Lower leg skin (tissue), 4 donors: ENCODE measurements around the gene RTL10. TPM values are rescaled to one million over a fixed set of nuclear protein-coding genes. Genes with fewer than 3 reads are reported as not detected.

ENCODE experiments used
- DNase-seq, 2 donors: peaks; one replicate each; pipeline ENCODE4 v3.0.0-alpha.2; 2019; ENCODE audit warnings: low spot score in 2 of 2
- H3K4me3 ChIP-seq: fragments of 200-600 bp; sonication (generic); 2 replicates; pipeline ENCODE4 v1.5.1; 2017; ENCODE audit warnings: mild to moderate bottlenecking, low read depth; ENCODE audit not compliant: poor library complexity, severe bottlenecking
- POLR2A ChIP-seq, 2 donors: fragments of 450-650 bp; IDR thresholded peaks; one replicate each; pipeline ENCODE4 v1.6.1; 2016 to 2017; ENCODE audit warnings: antibody characterized with exemption in 2 of 2, mild to moderate bottlenecking in 1 of 2, moderate library complexity in 1 of 2
- WGBS, 2 donors: methylation state at CpG; one replicate each; pipeline ENCODE4 v1.1.5; 2018; 5-methylcytosine and 5-hydroxymethylcytosine counted together
- intact Hi-C: fragments of 100-400 bp; cut with DNase I; formaldehyde crosslinking; loops from one replicate; pipeline ENCODE4 v1.15.0; 2023; ENCODE audit warnings: low total_unique reads
- total RNA-seq, 4 donors: library from RNA; depleted of rRNA; stranded (reverse); fragments of >200 nt; gene quantifications; one replicate each; pipeline ENCODE4 v1.1.0, GENCODE V29; 2016
- TF ChIP-seq, protein P1 (sequence below), 3 donors: fragments of 450-650 bp; IDR thresholded peaks; one replicate each; pipeline ENCODE4 v1.5.1; 2016; ENCODE audit warnings: antibody characterized with exemption in 3 of 3, mild to moderate bottlenecking in 3 of 3, moderate library complexity in 2 of 3

Gene RTL10
- total RNA-seq, 4 donors from 2014 or later, result 24.5 to 28.0 (median 27.1) TPM

DNA sequence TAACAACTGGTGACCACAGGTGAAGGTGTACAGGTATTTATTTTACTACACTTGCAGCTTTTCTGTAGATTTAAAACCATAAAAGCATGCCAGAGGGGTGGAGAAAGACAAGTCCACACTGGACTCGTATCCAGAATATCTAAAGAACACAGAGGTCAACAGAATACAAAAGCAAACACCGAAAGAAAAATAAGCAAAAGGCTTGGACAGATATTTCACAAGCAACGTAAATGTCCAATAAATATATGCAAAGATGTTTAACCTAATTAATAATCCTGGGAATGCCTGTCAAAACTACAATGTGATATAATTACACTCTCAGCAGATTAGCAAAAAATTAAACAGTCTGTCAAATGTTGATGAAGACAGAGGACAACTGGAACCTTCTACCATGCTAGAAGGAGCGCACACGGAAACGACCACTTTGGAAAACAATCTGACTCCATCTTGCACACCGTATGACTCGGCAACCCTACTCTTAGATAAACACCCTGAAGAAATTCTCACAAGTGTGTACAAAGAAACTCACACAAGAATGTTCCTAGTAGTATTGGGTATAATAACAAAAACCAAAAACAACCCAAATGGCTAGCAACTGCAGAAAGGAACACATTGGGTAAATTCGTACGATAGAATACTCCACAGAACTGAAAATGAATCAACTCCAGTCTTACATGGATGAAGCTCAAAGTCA lies 27.2 kb downstream of the RTL10 start:
- intact Hi-C loops, result no loop called here
- DNase-seq, result no peak
- no peak overlapping the region for H3K4me3 ChIP-seq
- WGBS, 2 donors, result 75 to 84% methylated on average over 10 of the region's 10 CpGs
- TF ChIP-seq POLR2A (IDR thresholded peaks at IDR 0.05), result no peak
- TF ChIP-seq, protein P1, sequence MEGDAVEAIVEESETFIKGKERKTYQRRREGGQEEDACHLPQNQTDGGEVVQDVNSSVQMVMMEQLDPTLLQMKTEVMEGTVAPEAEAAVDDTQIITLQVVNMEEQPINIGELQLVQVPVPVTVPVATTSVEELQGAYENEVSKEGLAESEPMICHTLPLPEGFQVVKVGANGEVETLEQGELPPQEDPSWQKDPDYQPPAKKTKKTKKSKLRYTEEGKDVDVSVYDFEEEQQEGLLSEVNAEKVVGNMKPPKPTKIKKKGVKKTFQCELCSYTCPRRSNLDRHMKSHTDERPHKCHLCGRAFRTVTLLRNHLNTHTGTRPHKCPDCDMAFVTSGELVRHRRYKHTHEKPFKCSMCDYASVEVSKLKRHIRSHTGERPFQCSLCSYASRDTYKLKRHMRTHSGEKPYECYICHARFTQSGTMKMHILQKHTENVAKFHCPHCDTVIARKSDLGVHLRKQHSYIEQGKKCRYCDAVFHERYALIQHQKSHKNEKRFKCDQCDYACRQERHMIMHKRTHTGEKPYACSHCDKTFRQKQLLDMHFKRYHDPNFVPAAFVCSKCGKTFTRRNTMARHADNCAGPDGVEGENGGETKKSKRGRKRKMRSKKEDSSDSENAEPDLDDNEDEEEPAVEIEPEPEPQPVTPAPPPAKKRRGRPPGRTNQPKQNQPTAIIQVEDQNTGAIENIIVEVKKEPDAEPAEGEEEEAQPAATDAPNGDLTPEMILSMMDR (IDR thresholded peaks at IDR 0.05), result no peak

DNA sequence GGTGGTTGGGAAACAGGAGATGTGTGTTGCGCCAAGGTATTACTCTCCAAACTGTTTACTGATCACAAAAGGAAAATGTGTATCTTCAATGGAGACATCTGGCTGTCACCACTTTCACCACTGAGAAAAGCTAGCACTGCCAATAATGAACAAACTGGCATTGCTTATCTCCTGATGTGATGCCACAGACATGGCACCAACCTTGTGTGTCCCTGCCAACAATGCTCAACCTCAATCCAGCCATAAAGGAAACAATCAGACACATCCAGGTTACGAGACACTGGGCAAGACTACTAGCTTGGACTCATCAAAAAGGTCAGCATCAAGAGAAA lies 28.1 kb downstream of the RTL10 start:
- TF ChIP-seq, protein P1 (IDR thresholded peaks at IDR 0.05), result no peak
- no peak for TF ChIP-seq POLR2A (IDR thresholded peaks at IDR 0.05)

DNA sequence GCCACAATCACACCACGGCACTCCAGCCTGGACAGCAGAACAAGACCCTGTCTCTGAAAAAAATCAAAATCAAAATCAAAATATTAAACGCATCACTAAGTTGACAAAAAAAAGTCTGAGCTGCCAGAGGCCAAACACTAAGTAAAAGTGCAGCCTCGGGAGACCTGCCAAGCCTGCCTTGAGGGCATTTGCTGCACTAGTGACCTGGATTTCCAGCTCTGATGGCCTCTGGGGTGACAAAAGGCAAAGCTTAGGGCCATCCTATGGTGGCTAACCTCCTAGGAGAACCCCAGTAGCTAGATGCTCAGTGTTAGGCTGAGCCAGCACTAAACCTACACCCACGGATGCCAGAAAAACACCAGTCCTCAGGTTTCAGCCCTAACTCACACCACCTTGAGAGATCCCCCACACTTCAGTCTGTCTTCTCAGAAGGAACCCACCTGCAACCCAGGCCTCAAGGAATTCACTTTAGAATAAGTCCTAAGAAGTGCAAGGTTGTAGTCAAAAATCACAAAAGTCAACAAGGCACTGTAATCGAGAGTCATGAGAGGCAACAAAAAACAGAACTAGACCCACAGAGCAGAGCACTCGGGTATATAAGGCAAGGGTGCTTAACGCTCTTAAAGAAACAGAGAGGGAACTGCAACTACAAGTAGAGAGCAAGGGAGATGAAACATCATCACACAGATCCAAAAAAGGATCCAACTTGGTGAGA lies 28.6 kb downstream of the RTL10 start:
- intact Hi-C loops, result no loop called here
- no peak overlapping the region for H3K4me3 ChIP-seq
- DNase-seq, result no peak
- WGBS, 2 donors, result 78 to 91% methylated on average over 7 of the region's 7 CpGs
- TF ChIP-seq, protein P1 (IDR thresholded peaks at IDR 0.05), result no peak

More for the DNA sequence above, 28.1 kb downstream of the RTL10 start:
- 40 to 81% methylated on average over 2 of the region's 2 CpGs for WGBS, 2 donors
- H3K4me3 ChIP-seq, result no peak overlapping the region
- intact Hi-C loops, result no loop called here
- DNase-seq, result no peak

DNA sequence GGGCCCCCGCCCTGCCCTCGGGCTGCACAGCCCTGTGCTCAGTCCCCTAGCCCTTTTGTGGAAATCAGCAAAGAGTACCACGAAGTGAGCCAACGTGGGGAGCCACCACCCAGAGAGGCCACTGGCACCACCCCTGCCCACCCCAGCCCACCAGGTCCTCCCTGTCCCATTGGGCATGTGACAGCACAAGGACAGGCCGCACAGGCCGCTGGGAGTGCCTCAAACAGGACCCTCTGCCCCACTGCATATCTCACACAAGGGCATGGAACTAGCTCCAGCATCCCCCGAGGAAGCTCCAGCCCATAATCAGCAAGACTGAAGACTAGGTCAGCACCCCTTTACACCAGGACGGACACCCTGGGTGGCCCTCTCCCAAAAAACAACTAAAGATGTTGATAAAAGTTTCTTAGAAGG lies 29.7 kb downstream of the RTL10 start:
- WGBS, 2 donors, result 82 to 96% methylated on average over 4 to 7 of the region's 8 CpGs
- no peak for TF ChIP-seq POLR2A (IDR thresholded peaks at IDR 0.05)
- TF ChIP-seq, protein P1 (IDR thresholded peaks at IDR 0.05), result no peak

DNA sequence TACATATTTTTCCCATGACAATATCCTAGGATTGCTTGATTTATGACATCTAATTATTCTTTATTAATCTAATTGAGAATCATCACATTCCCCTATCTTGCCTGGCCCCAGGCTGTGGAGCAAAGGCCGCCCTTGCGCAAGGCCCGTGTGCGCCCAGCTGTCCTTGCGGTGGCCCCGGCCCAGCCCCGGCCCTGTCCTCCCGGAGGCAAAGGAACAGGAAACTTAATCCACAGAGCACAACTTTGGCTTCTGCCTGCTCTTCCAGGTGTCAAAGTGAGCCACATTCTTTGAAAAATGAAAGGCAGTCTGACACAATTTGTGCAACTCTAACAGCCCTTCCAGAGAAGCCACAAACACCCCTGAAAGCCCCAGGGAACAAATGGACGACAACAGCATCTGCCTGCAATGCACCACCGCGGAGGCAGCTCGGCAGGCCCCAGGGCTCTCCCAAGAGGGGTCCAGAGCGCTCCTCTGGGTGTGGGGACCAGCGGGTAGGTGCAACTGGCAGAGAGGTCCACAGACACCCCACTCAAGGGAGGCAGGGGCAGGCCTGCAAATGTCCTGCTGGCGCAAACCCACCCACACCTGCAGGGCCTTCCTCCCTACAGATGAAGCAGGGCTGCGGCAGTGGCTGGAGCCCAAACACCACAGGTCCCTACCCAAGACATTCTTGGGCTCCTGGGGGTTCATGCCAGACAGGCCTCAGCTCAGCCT lies 30.3 kb downstream of the RTL10 start:
- intact Hi-C loops, result no loop called here
- no peak overlapping the region for H3K4me3 ChIP-seq
- TF ChIP-seq, protein P1 (IDR thresholded peaks at IDR 0.05), result no peak
- no peak for TF ChIP-seq POLR2A (IDR thresholded peaks at IDR 0.05)
- 63 to 71% methylated on average over 15 to 16 of the region's 16 CpGs for WGBS, 2 donors
- DNase-seq, result peak in 1 of 2 donors; percentile 66

More for the DNA sequence above, 29.7 kb downstream of the RTL10 start:
- no peak overlapping the region for H3K4me3 ChIP-seq
- peak in 1 of 2 donors; percentile 83 for DNase-seq
- intact Hi-C loops, result no loop called here
